MM.1S (cell line): ENCODE data around the gene SUPT3H.

Experiments used
- DNase-seq: peaks from one replicate; pipeline ENCODE4 v3.0.0-alpha.2; 2015
- H2AFZ ChIP-seq: fragments of 300-600 bp; sonication (generic); 2 replicates; pipeline ENCODE4 v1.6.0; 2016; ENCODE audit warnings: antibody characterized with exemption, low read length
- H3F3A ChIP-seq: fragments of 300-600 bp; sonication (generic); 2 replicates; pipeline ENCODE4 v1.6.1; 2016; ENCODE audit warnings: mild to moderate bottlenecking, antibody characterized with exemption, low read length, moderate library complexity, mixed read lengths; ENCODE audit not compliant: insufficient read depth
- H3K27ac ChIP-seq: fragments of 300-600 bp; sonication (generic); 2 replicates; pipeline ENCODE4 v1.5.1; 2016; ENCODE audit warnings: mild to moderate bottlenecking, low read length
- H3K27me3 ChIP-seq: fragments of 300-600 bp; sonication (generic); replicated peaks from 2 replicates; pipeline ENCODE4 v1.6.0; 2016; ENCODE audit warnings: low read length; ENCODE audit not compliant: insufficient read depth
- H3K36me3 ChIP-seq: fragments of 300-600 bp; sonication (generic); replicated peaks from 2 replicates; pipeline ENCODE4 v1.6.1; 2016; ENCODE audit warnings: mild to moderate bottlenecking, low read length, mixed read lengths; ENCODE audit not compliant: insufficient read depth
- H3K4me1 ChIP-seq: fragments of 300-600 bp; sonication (generic); 2 replicates; pipeline ENCODE4 v1.6.1; 2016; ENCODE audit warnings: low read length, mixed read lengths
- H3K4me2 ChIP-seq: fragments of 300-600 bp; sonication (generic); 2 replicates; pipeline ENCODE4 v1.6.0; 2016; ENCODE audit warnings: low read depth, low read length
- H3K4me3 ChIP-seq: fragments of 300-600 bp; sonication (generic); 2 replicates; pipeline ENCODE4 v1.5.1; 2016; ENCODE audit warnings: low read length, mixed read lengths
- H3K79me2 ChIP-seq: fragments of 300-600 bp; sonication (generic); 2 replicates; pipeline ENCODE4 v1.6.1; 2016; ENCODE audit warnings: mixed run types, low read length, mixed read lengths
- H3K9ac ChIP-seq: fragments of 300-600 bp; sonication (generic); 2 replicates; pipeline ENCODE4 v1.6.1; 2016; ENCODE audit warnings: low read length, mixed read lengths
- H3K9me2 ChIP-seq: fragments of 300-600 bp; sonication (generic); replicated peaks from 2 replicates; pipeline ENCODE4 v1.6.1; 2016; ENCODE audit warnings: mild to moderate bottlenecking, low read length, mixed read lengths; ENCODE audit not compliant: insufficient read depth
- H3K9me3 ChIP-seq: fragments of 300-600 bp; sonication (generic); replicated peaks from 2 replicates; pipeline ENCODE4 v1.6.1; 2016; ENCODE audit warnings: mild to moderate bottlenecking, low read length, mixed read lengths; ENCODE audit not compliant: insufficient read depth
- H4K20me1 ChIP-seq: fragments of 300-600 bp; sonication (generic); 2 replicates; pipeline ENCODE4 v1.6.1; 2016; ENCODE audit warnings: mild to moderate bottlenecking, low read length, moderate library complexity, mixed read lengths; ENCODE audit not compliant: insufficient read depth
- EZH2 ChIP-seq: fragments of 300-600 bp; sonication (generic); optimal IDR thresholded peaks from 2 replicates; pipeline ENCODE3; 2017; ENCODE audit warnings: low read depth, mild to moderate bottlenecking, antibody characterized with exemption, low read length, mixed read lengths
- EZH2phosphoT487 ChIP-seq: fragments of 300-600 bp; sonication (generic); IDR thresholded peaks from 2 replicates; pipeline ENCODE4 v1.6.1; 2018; ENCODE audit warnings: antibody characterized with exemption, low read length
- TF ChIP-seq, protein P1 (sequence below): fragments of 300-600 bp; sonication (generic); IDR thresholded peaks from 2 replicates; pipeline ENCODE4 v1.5.1; 2016; ENCODE audit warnings: antibody characterized with exemption, low read length, mixed read lengths

The SUPT3H gene

DNA sequence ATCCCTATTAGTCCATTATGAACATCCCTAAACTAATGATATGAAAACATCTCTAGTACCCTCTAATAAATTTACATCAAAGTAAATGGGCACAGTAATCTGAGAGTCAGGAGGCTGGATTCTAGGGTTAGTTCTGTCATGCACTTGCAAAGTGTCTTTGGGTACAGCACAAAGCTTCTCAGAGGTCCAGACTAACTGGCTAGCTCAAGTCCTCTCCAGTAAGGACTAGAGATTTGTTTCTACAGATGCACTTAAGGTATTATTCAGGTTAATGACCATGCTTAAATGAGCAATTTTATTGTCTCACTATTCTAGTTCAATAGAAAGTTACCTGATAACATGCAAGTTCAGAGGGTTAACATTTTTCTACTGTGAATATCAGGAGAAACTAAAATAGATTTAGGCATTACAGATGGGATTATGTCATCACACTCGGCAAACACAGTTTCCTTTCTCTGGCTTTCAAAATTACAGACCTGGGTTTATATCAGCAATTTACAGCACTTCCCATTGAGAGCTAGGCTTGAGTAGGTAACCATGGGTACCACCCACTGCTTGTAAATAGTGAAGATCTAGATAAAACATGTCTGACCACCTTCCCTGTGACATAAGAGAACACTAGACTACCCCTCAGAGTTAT lies 452.5 kb downstream of the SUPT3H start:
- DNase-seq = no peak
- TF ChIP-seq, protein P1, sequence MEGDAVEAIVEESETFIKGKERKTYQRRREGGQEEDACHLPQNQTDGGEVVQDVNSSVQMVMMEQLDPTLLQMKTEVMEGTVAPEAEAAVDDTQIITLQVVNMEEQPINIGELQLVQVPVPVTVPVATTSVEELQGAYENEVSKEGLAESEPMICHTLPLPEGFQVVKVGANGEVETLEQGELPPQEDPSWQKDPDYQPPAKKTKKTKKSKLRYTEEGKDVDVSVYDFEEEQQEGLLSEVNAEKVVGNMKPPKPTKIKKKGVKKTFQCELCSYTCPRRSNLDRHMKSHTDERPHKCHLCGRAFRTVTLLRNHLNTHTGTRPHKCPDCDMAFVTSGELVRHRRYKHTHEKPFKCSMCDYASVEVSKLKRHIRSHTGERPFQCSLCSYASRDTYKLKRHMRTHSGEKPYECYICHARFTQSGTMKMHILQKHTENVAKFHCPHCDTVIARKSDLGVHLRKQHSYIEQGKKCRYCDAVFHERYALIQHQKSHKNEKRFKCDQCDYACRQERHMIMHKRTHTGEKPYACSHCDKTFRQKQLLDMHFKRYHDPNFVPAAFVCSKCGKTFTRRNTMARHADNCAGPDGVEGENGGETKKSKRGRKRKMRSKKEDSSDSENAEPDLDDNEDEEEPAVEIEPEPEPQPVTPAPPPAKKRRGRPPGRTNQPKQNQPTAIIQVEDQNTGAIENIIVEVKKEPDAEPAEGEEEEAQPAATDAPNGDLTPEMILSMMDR = no peak
- no peak for TF ChIP-seq EZH2phosphoT487
- no peak for TF ChIP-seq EZH2
- no peak overlapping the region for H3K27ac ChIP-seq

DNA sequence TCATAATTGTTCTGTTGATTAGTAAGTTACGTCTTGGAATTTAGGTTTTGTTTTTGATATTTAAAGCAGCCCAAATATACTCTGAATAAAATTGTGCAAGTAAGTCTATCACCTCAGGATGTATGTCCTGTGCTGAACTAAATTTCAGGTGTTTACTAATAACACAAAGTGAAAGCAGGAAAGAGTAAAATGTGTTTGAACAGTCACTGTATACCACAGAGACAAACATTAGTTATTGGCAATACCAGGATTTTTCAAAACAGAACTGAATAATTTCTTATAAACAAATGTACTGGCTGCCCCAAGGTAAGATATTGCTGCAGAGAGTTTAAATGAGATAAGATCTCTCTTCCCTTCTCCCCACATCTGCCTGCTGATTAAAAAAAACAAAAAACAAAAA lies 454.3 kb downstream of the SUPT3H start:
- Histone ChIP-seq H2AFZ (no peak overlapping the region), H3K27ac (no peak overlapping the region), H3K9me3 (no peaks in the 10 kb centered on the region), H4K20me1 (no peaks in the 10 kb centered on the region), H3K27me3 (no peaks in the 10 kb centered on the region), H3K4me3 (no peak overlapping the region), H3K9me2 (no peaks in the 10 kb centered on the region), H3K36me3 (no peaks in the 10 kb centered on the region), H3K9ac (no peak overlapping the region), H3K4me1 (no peaks in the 10 kb centered on the region), H3K4me2 (no peak overlapping the region), H3F3A (no peaks in the 10 kb centered on the region), H3K79me2 (no peaks in the 10 kb centered on the region)
- TF ChIP-seq, protein P1 = no peak
- TF ChIP-seq EZH2 = no peak
- TF ChIP-seq EZH2phosphoT487 = no peak
- no peak for DNase-seq

More for the DNA sequence above, 452.5 kb downstream of the SUPT3H start:
- no peaks in the 10 kb centered on the region for H3F3A ChIP-seq
- H3K9me3 ChIP-seq = no peaks in the 10 kb centered on the region
- H3K9ac ChIP-seq = no peak overlapping the region
- H3K9me2 ChIP-seq = no peaks in the 10 kb centered on the region
- H3K4me1 ChIP-seq = no peaks in the 10 kb centered on the region
- H3K4me2 ChIP-seq = no peak overlapping the region
- H4K20me1 ChIP-seq = no peaks in the 10 kb centered on the region
- H3K27me3 ChIP-seq = no peaks in the 10 kb centered on the region
- H3K79me2 ChIP-seq = no peaks in the 10 kb centered on the region
- no peaks in the 10 kb centered on the region for H3K36me3 ChIP-seq
- H2AFZ ChIP-seq = no peak overlapping the region
- no peak overlapping the region for H3K4me3 ChIP-seq

DNA sequence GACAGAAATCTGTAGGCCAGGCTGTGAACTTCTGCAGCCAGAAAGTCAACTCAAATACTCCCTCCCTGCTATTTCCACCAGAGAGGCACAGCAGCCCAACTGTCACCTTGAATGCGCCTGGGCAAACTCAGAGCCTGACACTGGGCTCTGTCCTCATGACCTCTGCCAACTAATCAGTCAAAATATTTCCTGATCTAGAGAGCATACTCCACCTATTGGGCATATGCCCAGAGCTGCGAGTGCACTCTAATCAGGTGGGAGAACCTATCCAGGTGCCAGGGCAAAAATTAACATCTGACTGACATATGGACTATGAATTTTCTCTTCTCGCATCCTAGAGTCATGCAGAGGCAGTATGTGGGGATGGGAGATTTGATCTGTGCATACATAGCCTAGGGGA lies 455.9 kb downstream of the SUPT3H start:
- Histone ChIP-seq H3K4me3 (no peak overlapping the region), H3K79me2 (no peaks in the 10 kb centered on the region), H3K27me3 (no peaks in the 10 kb centered on the region), H3K36me3 (no peaks in the 10 kb centered on the region), H3F3A (no peaks in the 10 kb centered on the region), H3K4me1 (no peaks in the 10 kb centered on the region), H3K9ac (no peak overlapping the region), H2AFZ (no peak overlapping the region), H3K27ac (no peak overlapping the region), H4K20me1 (no peaks in the 10 kb centered on the region), H3K9me2 (no peaks in the 10 kb centered on the region), H3K9me3 (no peaks in the 10 kb centered on the region), H3K4me2 (no peak overlapping the region)
- TF ChIP-seq EZH2phosphoT487 (no peak), EZH2 (no peak)
- TF ChIP-seq, protein P1 = no peak
- no peak for DNase-seq
